Endothelial cell of umbilical vein (primary cell): ENCODE results near the gene ITGA6. TPM values are rescaled to one million over a fixed set of nuclear protein-coding genes. Genes with fewer than 3 reads are reported as not detected.
A peak's percentile ranks its signal among the peaks of the same experiment; 100 is the strongest.

Source experiments
- BruUV-seq: library from RNA; stranded (reverse); fragments of 400-500 nt; replicated peaks from 2 replicates; lab custom pipeline; 2021; lab: Mats Ljungman, UMichigan
- CTCF ChIA-PET: fragments of 300-600, 350-600 bp; sonication (Branson Sonifier 250); formaldehyde crosslinking; loops from one replicate; lab custom pipeline; 2021; ENCODE audit warnings: antibody characterized with exemption, inconsistent platforms; lab: Charles Lee
- POLR2A ChIA-PET: fragments of 300-600, 350-600 bp; sonication (Branson Sonifier 250); formaldehyde crosslinking; loops from one replicate; lab custom pipeline; 2021; ENCODE audit warnings: antibody characterized with exemption, inconsistent platforms; lab: Charles Lee
- DNase-seq: peaks from one replicate; pipeline ENCODE4 v3.0.0-alpha.2; 2011; ENCODE audit warnings: low read depth, low spot score
- FAIRE-seq: peaks from 2 replicates; lab custom pipeline; 2011; peaks lifted over from hg19 to GRCh38; lab: Jason Lieb, UNC
- H2AFZ ChIP-seq: 2 replicates; pipeline ENCODE4 v1.6.0; 2012; ENCODE audit warnings: low read depth, low read length, control low read depth, inconsistent platforms
- H3K27ac ChIP-seq: 2 replicates; pipeline ENCODE4 v1.5.1; 2011; ENCODE audit warnings: low read depth, mild to moderate bottlenecking, control low read depth, low read length, moderate library complexity; ENCODE audit not compliant: insufficient read depth
- H3K27me3 ChIP-seq, 2 experiments: 2 replicates each; pipeline versions ENCODE4 v1.6.0 to v1.6.1; 2011; ENCODE audit warnings: low read length in 2 of 2, mixed read lengths in 1 of 2; ENCODE audit not compliant: control insufficient read depth in 2 of 2, insufficient read depth in 2 of 2
- H3K36me3 ChIP-seq, 2 experiments: 2 replicates in 1 of 2; 3 replicates in 1 of 2; pipeline ENCODE4 v1.5.1; 2011; ENCODE audit warnings: low read length in 2 of 2, mild to moderate bottlenecking in 1 of 2, moderate library complexity in 1 of 2; ENCODE audit not compliant: control insufficient read depth in 2 of 2, insufficient read depth in 2 of 2; ENCODE audit errors: extremely low read depth in 1 of 2
- H3K4me1 ChIP-seq: 3 replicates; pipeline ENCODE4 v1.5.1; 2011; ENCODE audit warnings: mild to moderate bottlenecking, low read length; ENCODE audit not compliant: control insufficient read depth, insufficient read depth; ENCODE audit errors: extremely low read depth
- H3K4me2 ChIP-seq: 2 replicates; pipeline ENCODE4 v1.6.1; 2011; ENCODE audit warnings: low read length, control low read depth, mixed read lengths; ENCODE audit not compliant: insufficient read depth
- H3K4me3 ChIP-seq, 3 experiments: fragments of 200-600 bp in 1 of 3; sonication (generic), shearing (Covaris generic) in 1 of 3; replicated peaks in 1 of 3; 2 replicates each; pipeline ENCODE4 v1.5.1; 2011 to 2016; ENCODE audit warnings: control low read depth in 3 of 3, low read length in 3 of 3, mild to moderate bottlenecking in 2 of 3, inconsistent platforms in 1 of 3, low read depth in 1 of 3, moderate library complexity in 1 of 3; ENCODE audit not compliant: insufficient read depth in 1 of 3
- H3K79me2 ChIP-seq: 2 replicates; pipeline ENCODE4 v1.6.0; 2012; ENCODE audit warnings: low read length, inconsistent platforms; ENCODE audit not compliant: control insufficient read depth, insufficient read depth
- H3K9ac ChIP-seq: replicated peaks from 2 replicates; pipeline ENCODE3; 2011; ENCODE audit warnings: low read length, control low read depth; ENCODE audit not compliant: insufficient read depth; ENCODE audit errors: extremely low read depth
- H3K9me1 ChIP-seq: replicated peaks from 3 replicates; pipeline ENCODE4 v1.6.0; 2011; ENCODE audit warnings: mild to moderate bottlenecking, low read length; ENCODE audit not compliant: control insufficient read depth, insufficient read depth; ENCODE audit errors: extremely low read depth
- H3K9me3 ChIP-seq: replicated peaks from 2 replicates; pipeline ENCODE4 v1.5.1; 2012; ENCODE audit warnings: low read length, inconsistent platforms; ENCODE audit not compliant: control insufficient read depth, insufficient read depth
- H4K20me1 ChIP-seq: replicated peaks from 2 replicates; pipeline ENCODE3; 2011; ENCODE audit warnings: mild to moderate bottlenecking, low read length; ENCODE audit not compliant: control insufficient read depth, insufficient read depth; ENCODE audit errors: extremely low read depth
- EZH2 ChIP-seq: IDR thresholded peaks from 2 replicates; pipeline ENCODE4 v1.6.1; 2012; ENCODE audit warnings: borderline replicate concordance, low read depth, mild to moderate bottlenecking, moderate library complexity, low read length, inconsistent platforms; ENCODE audit not compliant: severe bottlenecking
- FOS ChIP-seq: IDR thresholded peaks from 2 replicates; pipeline ENCODE4 v1.6.1; 2011; ENCODE audit warnings: mild to moderate bottlenecking, low read length, moderate library complexity, borderline replicate concordance; ENCODE audit not compliant: insufficient read depth
- GATA2 ChIP-seq: IDR thresholded peaks from 2 replicates; pipeline ENCODE4 v1.7.0; 2011; ENCODE audit warnings: low read depth, mild to moderate bottlenecking, moderate library complexity, mixed read lengths, low read length; ENCODE audit not compliant: insufficient read length, insufficient read depth
- JUN ChIP-seq: IDR thresholded peaks from 2 replicates; pipeline ENCODE4 v1.6.1; 2011; ENCODE audit warnings: borderline replicate concordance, low read depth; ENCODE audit not compliant: insufficient read length, insufficient read depth
- MYC ChIP-seq: IDR thresholded peaks from one replicate; pipeline ENCODE4 v1.6.1; 2011; ENCODE audit warnings: mild to moderate bottlenecking, low read depth, low read length
- POLR2A ChIP-seq: IDR thresholded peaks from 2 replicates; pipeline ENCODE4 v1.6.1; 2012; ENCODE audit warnings: low read depth, mild to moderate bottlenecking, control low read depth, low read length
- POLR2AphosphoS5 ChIP-seq: IDR thresholded peaks from 2 replicates; pipeline ENCODE4 v1.6.1; 2012; ENCODE audit warnings: low read depth, mild to moderate bottlenecking, control low read depth, low read length, moderate library complexity; ENCODE audit not compliant: insufficient read depth
- dilution Hi-C: fragments of 300-500 bp; cut with MboI; formaldehyde crosslinking; loops from one replicate; pipeline ENCODE4 v1.15.0; 2019; ENCODE audit warnings: low sequenced_read_pairs; ENCODE audit not compliant: extremely low pct_ligation_motif_present
- intact Hi-C: fragments of 100-400 bp; cut with micrococcal nuclease; formaldehyde crosslinking; loops from one replicate; pipeline ENCODE4 v1.10.0; 2022
- polyA plus RNA-seq, 4 experiments: library from polyadenylated mRNA; depleted of rRNA in 3 of 4; stranded (reverse) in 3 of 4; unstranded in 1 of 4; fragments of >200 nt; gene quantifications; 2 replicates each; pipeline versions ENCODE4 v1.2.1 to v1.2.3, GENCODE V29; 2011 to 2012; ENCODE audit warnings: missing spikeins in 1 of 4
- total RNA-seq: library from RNA; stranded (reverse); gene quantifications from 2 replicates; pipeline ENCODE4 v1.2.3, GENCODE V29; 2021
- TF ChIP-seq, protein P1 (sequence below), 2 donors: IDR thresholded peaks; 1 replicate in 1 of 2; 2 replicates in 1 of 2; pipeline ENCODE4 v1.5.1; 2011; ENCODE audit warnings: low read length in 2 of 2, mild to moderate bottlenecking in 2 of 2, moderate library complexity in 2 of 2, control low read depth in 1 of 2, inconsistent platforms in 1 of 2, low read depth in 1 of 2; ENCODE audit not compliant: insufficient read depth in 1 of 2; ENCODE audit errors: extremely low read depth in 1 of 2
- TF ChIP-seq, protein P2 (sequence below): IDR thresholded peaks from 2 replicates; pipeline ENCODE4 v1.6.1; 2011; ENCODE audit not compliant: insufficient read depth, insufficient read length

The ITGA6 gene
- total and polyA plus RNA-seq, 2 donors (not counting 3 experiments of a cell fraction or from before 2014, with no cell fraction given), result 24.9 to 208 TPM

DNA sequence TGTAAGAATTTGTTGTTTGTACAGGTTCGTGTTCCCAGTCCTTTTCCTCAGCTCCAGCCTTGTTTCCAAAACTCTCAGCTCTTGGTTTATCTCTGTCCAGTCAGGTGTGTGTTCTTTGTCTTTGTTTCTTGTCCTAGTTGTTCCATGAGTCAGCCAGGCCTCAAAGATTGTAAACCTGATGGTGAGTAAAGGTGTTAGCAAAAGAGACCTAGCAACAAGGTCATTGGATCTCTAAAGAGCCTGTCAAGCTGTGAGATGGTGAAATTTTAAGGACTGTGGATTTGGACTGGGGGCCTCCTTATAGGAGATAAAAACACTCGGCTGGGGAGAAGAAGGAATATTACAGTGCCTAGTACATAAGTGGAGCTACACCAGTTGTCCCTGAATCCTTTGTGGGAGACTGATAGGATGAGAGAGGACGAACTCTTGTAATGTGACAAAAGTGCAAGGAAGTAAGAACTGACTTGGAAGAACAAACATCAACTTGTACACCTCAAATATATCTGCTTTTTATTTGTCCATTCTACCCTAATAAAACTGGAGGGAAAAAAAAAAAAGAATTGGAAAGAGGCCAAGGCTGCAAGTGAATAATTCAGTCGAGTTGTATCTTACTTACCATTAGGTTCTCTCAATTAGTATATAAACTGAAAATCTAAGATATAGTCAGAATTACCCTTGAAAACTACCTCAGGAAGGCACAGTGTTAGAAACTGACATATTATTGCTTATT, 37.2 kb downstream of the ITGA6 start:
- no peak overlapping the region for H3K4me2 ChIP-seq
- no peak for FAIRE-seq
- ChIA-PET CTCF (interaction anchor here (0.6 to 10.2 kb wide), 7 partner anchors 37 to 760 kb away, joined by 3 to 263 read pairs (median 5); partner anchors contain the start of gene ITGA6), POLR2A (no interaction called here)
- no peaks in the 10 kb centered on the region for H4K20me1 ChIP-seq
- H3K36me3 ChIP-seq, result no peaks in the 10 kb centered on the region
- peaks cover 43% of the 10 kb centered on the region for H3K79me2 ChIP-seq
- no peaks in the 10 kb centered on the region for H3K27me3 ChIP-seq
- TF ChIP-seq, protein P1, sequence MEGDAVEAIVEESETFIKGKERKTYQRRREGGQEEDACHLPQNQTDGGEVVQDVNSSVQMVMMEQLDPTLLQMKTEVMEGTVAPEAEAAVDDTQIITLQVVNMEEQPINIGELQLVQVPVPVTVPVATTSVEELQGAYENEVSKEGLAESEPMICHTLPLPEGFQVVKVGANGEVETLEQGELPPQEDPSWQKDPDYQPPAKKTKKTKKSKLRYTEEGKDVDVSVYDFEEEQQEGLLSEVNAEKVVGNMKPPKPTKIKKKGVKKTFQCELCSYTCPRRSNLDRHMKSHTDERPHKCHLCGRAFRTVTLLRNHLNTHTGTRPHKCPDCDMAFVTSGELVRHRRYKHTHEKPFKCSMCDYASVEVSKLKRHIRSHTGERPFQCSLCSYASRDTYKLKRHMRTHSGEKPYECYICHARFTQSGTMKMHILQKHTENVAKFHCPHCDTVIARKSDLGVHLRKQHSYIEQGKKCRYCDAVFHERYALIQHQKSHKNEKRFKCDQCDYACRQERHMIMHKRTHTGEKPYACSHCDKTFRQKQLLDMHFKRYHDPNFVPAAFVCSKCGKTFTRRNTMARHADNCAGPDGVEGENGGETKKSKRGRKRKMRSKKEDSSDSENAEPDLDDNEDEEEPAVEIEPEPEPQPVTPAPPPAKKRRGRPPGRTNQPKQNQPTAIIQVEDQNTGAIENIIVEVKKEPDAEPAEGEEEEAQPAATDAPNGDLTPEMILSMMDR (IDR thresholded peaks at IDR 0.05; ENCODE audit: extremely low read depth in 1 of 2, insufficient read depth in 1 of 2, low read depth in 1 of 2, low read length in 2 of 2), result no peak
- no peak for TF ChIP-seq FOS
- TF ChIP-seq, protein P2, sequence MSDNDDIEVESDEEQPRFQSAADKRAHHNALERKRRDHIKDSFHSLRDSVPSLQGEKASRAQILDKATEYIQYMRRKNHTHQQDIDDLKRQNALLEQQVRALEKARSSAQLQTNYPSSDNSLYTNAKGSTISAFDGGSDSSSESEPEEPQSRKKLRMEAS, result no peak
- TF ChIP-seq EZH2, result no peak
- no peak for TF ChIP-seq GATA2
- TF ChIP-seq JUN, result no peak
- TF ChIP-seq POLR2AphosphoS5, result no peak
- no peak for TF ChIP-seq MYC
- no peak for TF ChIP-seq POLR2A
- H3K4me1 ChIP-seq, result peaks cover 27% of the 10 kb centered on the region
- no peak overlapping the region for H3K4me3 ChIP-seq
- no peaks in the 10 kb centered on the region for H3K9me1 ChIP-seq
- intact Hi-C loops (loop anchor here (1.0 to 10.0 kb wide), 8 partner anchors 37 to 890 kb away; partner anchors contain the start of gene ITGA6), dilution Hi-C loops (no loop called here)
- H3K9ac ChIP-seq, result no peak overlapping the region
- H3K27ac ChIP-seq, result no peak overlapping the region
- H2AFZ ChIP-seq, result no peak overlapping the region
- no TSS peak for BruUV-seq
- peak; percentile 50 for DNase-seq
- H3K9me3 ChIP-seq, result no peaks in the 10 kb centered on the region
